Right atrium auricular region (tissue), 2 donors: Measurements from ENCODE around the gene CEBPG. TPM values are rescaled to one million over a fixed set of nuclear protein-coding genes. Genes with fewer than 3 reads are reported as not detected.

Source experiments
- DNase-seq: peaks from one replicate; pipeline ENCODE4 v3.0.0-alpha.2; 2019; ENCODE audit warnings: low spot score
- H3K27ac ChIP-seq, 2 donors: fragments of 200-600 bp; sonication (generic); 1 replicate in 1 of 2; 2 replicates in 1 of 2; pipeline ENCODE4 v1.5.1; 2016 to 2019
- H3K27me3 ChIP-seq, 2 donors: fragments of 200-600 bp; sonication (generic); one replicate each; pipeline versions ENCODE4 v1.5.1 to v1.6.0; 2017 to 2019
- H3K36me3 ChIP-seq: fragments of 200-600 bp; sonication (generic); one replicate; pipeline ENCODE4 v1.5.1; 2016
- H3K4me1 ChIP-seq, 2 donors: fragments of 200-600 bp; sonication (generic); one replicate each; pipeline versions ENCODE4 v1.5.1 to v1.6.0; 2017 to 2019
- H3K4me3 ChIP-seq, 2 donors: fragments of 200-600 bp; sonication (generic); 1 replicate in 1 of 2; 2 replicates in 1 of 2; pipeline ENCODE4 v1.5.1; 2017 to 2019; ENCODE audit warnings: mild to moderate bottlenecking in 1 of 2, moderate library complexity in 1 of 2
- H3K9me3 ChIP-seq, 2 donors: fragments of 200-600 bp; sonication (generic); one replicate each; pipeline ENCODE4 v1.5.1; 2019
- CTCF ChIP-seq, 2 donors: fragments of 200-600 bp; sonication (generic); IDR thresholded peaks; one replicate each; pipeline ENCODE4 v1.5.1; 2019; ENCODE audit warnings: antibody characterized with exemption in 2 of 2
- total RNA-seq, 2 donors: library from RNA; depleted of rRNA; stranded (reverse); fragments of >200 nt; gene quantifications; one replicate each; pipeline ENCODE4 v1.1.0, GENCODE V29; 2016

Gene CEBPG
- total RNA-seq, 2 donors from 2014 or later, result 12.9 to 15.2 TPM

- H3K4me1 ChIP-seq, result no peaks in the 10 kb centered on the region
- no peaks in the 10 kb centered on the region for H3K36me3 ChIP-seq
- H3K27ac ChIP-seq, result no peak overlapping the region
- H3K9me3 ChIP-seq, result no peaks in the 10 kb centered on the region
- H3K4me3 ChIP-seq, result no peak overlapping the region
- no peak for DNase-seq
- no peaks in the 10 kb centered on the region for H3K27me3 ChIP-seq
- TF ChIP-seq CTCF (IDR thresholded peaks at IDR 0.05), result no peak
Measured at GRCh38 chr19:33368074-33368864, 5.2 kb upstream of the CEBPG start.

- TF ChIP-seq CTCF (IDR thresholded peaks at IDR 0.05), result no peak
Measured at GRCh38 chr19:33370783-33371182, 2.7 kb upstream of the CEBPG start.

GRCh38 chr19:33374236-33374714 lies 766 bp downstream of the CEBPG start:
- DNase-seq, result no peak
- peak in 1 of 2 donors; percentile 33 for TF ChIP-seq CTCF (IDR thresholded peaks at IDR 0.05)
- H3K4me3 ChIP-seq, result peak overlapping the region; percentile 77 to 94
- no peaks in the 10 kb centered on the region for H3K9me3 ChIP-seq
- peak overlapping the region; percentile 92 to 97 for H3K27ac ChIP-seq
- H3K4me1 ChIP-seq, result peaks cover 0 to 44% of the 10 kb centered on the region in 2 donors
- H3K36me3 ChIP-seq, result peaks cover 2% of the 10 kb centered on the region
- no peaks in the 10 kb centered on the region for H3K27me3 ChIP-seq

More at GRCh38 chr19:33370783-33371182, 2.7 kb upstream of the CEBPG start:
- Histone ChIP-seq H3K27me3 (no peaks in the 10 kb centered on the region), H3K9me3 (no peaks in the 10 kb centered on the region), H3K27ac (no peak overlapping the region), H3K36me3 (no peaks in the 10 kb centered on the region), H3K4me3 (no peak overlapping the region), H3K4me1 (peaks cover 0 to 15% of the 10 kb centered on the region in 2 donors)
- no peak for DNase-seq

- TF ChIP-seq CTCF (IDR thresholded peaks at IDR 0.05), result no peak
- H3K9me3 ChIP-seq, result no peaks in the 10 kb centered on the region
- H3K4me3 ChIP-seq, result peak overlapping the region in 1 of 2 donors; percentile 77
- H3K27ac ChIP-seq, result peak overlapping the region; percentile 92 to 97
- H3K4me1 ChIP-seq, result peaks cover 0 to 44% of the 10 kb centered on the region in 2 donors
- H3K36me3 ChIP-seq, result peaks cover 12% of the 10 kb centered on the region
- no peaks in the 10 kb centered on the region for H3K27me3 ChIP-seq
- no peak for DNase-seq
Measured at GRCh38 chr19:33375156-33375836, 1.8 kb downstream of the CEBPG start.

- H3K27ac ChIP-seq, result peak overlapping the region; percentile 58 to 92
- peaks cover 0 to 44% of the 10 kb centered on the region in 2 donors for H3K4me1 ChIP-seq
- TF ChIP-seq CTCF (IDR thresholded peaks at IDR 0.05), result no peak
Measured at GRCh38 chr19:33375837-33376159, 2.3 kb downstream of the CEBPG start.

More at GRCh38 chr19:33375837-33376159, 2.3 kb downstream of the CEBPG start:
- Histone ChIP-seq H3K36me3 (peaks cover 13% of the 10 kb centered on the region), H3K4me3 (no peak overlapping the region), H3K9me3 (no peaks in the 10 kb centered on the region), H3K27me3 (no peaks in the 10 kb centered on the region)
- DNase-seq, result no peak
